GM21576 (cell line): Measurements from ENCODE around the gene DPP9.

Experiments used
- ATAC-seq: cut with Tn5 transposase; IDR thresholded peaks from one replicate; pipeline ENCODE4 v1.9.1; 2021; ENCODE audit warnings: mild to moderate bottlenecking, moderate library complexity; ENCODE audit not compliant: unreplicated experiment

DPP9 gene

GRCh38 chr19:4712771-4713170, 10.9 kb downstream of the DPP9 start:
- no peak for ATAC-seq

GRCh38 chr19:4711211-4711610, 12.4 kb downstream of the DPP9 start:
- no peak for ATAC-seq

GRCh38 chr19:4710281-4710600, 13.4 kb downstream of the DPP9 start:
- ATAC-seq = no peak

- no peak for ATAC-seq
Measured at GRCh38 chr19:4709440-4710280, 14.0 kb downstream of the DPP9 start.

GRCh38 chr19:4707956-4708650, 15.5 kb downstream of the DPP9 start:
- ATAC-seq = no peak

GRCh38 chr19:4707322-4707721, 16.3 kb downstream of the DPP9 start:
- no peak for ATAC-seq

- ATAC-seq = no peak
Measured at GRCh38 chr19:4705413-4706131, 18.1 kb downstream of the DPP9 start.

- ATAC-seq = no peak
Measured at GRCh38 chr19:4704317-4704673, 19.3 kb downstream of the DPP9 start.

- ATAC-seq = no peak
Measured at GRCh38 chr19:4703671-4704316, 19.8 kb downstream of the DPP9 start.

- no peak for ATAC-seq
Measured at GRCh38 chr19:4702764-4703163, 20.9 kb downstream of the DPP9 start.

- ATAC-seq = no peak
Measured at GRCh38 chr19:4701557-4701956, 22.1 kb downstream of the DPP9 start.

- ATAC-seq = no peak
Measured at GRCh38 chr19:4700693-4700970, 23.0 kb downstream of the DPP9 start.

- no peak for ATAC-seq
Measured at GRCh38 chr19:4699826-4700692, 23.6 kb downstream of the DPP9 start.

GRCh38 chr19:4697304-4697703, 26.3 kb downstream of the DPP9 start:
- no peak for ATAC-seq

- no peak for ATAC-seq
Measured at GRCh38 chr19:4695224-4695731, 28.4 kb downstream of the DPP9 start.

- ATAC-seq = no peak
Measured at GRCh38 chr19:4694211-4694987, 29.2 kb downstream of the DPP9 start.

GRCh38 chr19:4693471-4694121, 30.0 kb downstream of the DPP9 start:
- no peak for ATAC-seq

GRCh38 chr19:4693078-4693350, 30.6 kb downstream of the DPP9 start:
- ATAC-seq = no peak

- no peak for ATAC-seq
Measured at GRCh38 chr19:4692251-4693077, 31.2 kb downstream of the DPP9 start.
